Measurements from ENCODE around the gene PTEN.

- TF ChIP-seq CTCF (IDR thresholded peaks at IDR 0.05; ENCODE audit: poor library complexity) (no peak), EZH2 (IDR thresholded peaks at IDR 0.05; ENCODE audit: borderline replicate concordance) (no peak), EZH2phosphoT487 (IDR thresholded peaks at IDR 0.05; ENCODE audit: low read depth, severe bottlenecking, unreplicated experiment) (no peak)
These were observed 123.8 kb downstream of the PTEN start for GRCh38 chr10:87987206-87987605.

Data from hepatocyte (in vitro differentiated cells).